Neuronal stem cell (in vitro differentiated cells): Measurements from ENCODE around the gene CTR9.

Source experiments
- DNase-seq: peaks from one replicate; pipeline ENCODE4 v3.0.0-alpha.2; 2013; ENCODE audit warnings: low spot score
- H2AFZ ChIP-seq: one replicate; pipeline ENCODE4 v1.6.1; 2013; ENCODE audit warnings: mild to moderate bottlenecking, low read length, inconsistent platforms
- H2AK5ac ChIP-seq: 2 replicates; pipeline ENCODE4 v1.6.1; 2013; ENCODE audit warnings: low read depth, mild to moderate bottlenecking, inconsistent platforms, low read length, moderate library complexity, mixed read lengths
- H2BK120ac ChIP-seq: 2 replicates; pipeline ENCODE4 v1.6.1; 2013; ENCODE audit warnings: low read depth, mild to moderate bottlenecking, inconsistent platforms, low read length, moderate library complexity, mixed read lengths
- H2BK12ac ChIP-seq: one replicate; pipeline ENCODE4 v1.6.1; 2013; ENCODE audit warnings: low read length, inconsistent platforms
- H2BK15ac ChIP-seq: 2 replicates; pipeline ENCODE4 v1.6.1; 2013; ENCODE audit warnings: mild to moderate bottlenecking, low read length, inconsistent platforms, mixed read lengths
- H2BK5ac ChIP-seq: one replicate; pipeline ENCODE4 v1.6.1; 2013; ENCODE audit warnings: inconsistent platforms, mild to moderate bottlenecking, low read length, moderate library complexity
- H3K14ac ChIP-seq: one replicate; pipeline ENCODE4 v1.6.1; 2013; ENCODE audit warnings: low read length, inconsistent platforms
- H3K18ac ChIP-seq: 2 replicates; pipeline ENCODE4 v1.6.1; 2013; ENCODE audit warnings: low read length, inconsistent platforms
- H3K23ac ChIP-seq: 2 replicates; pipeline ENCODE4 v1.6.1; 2013; ENCODE audit warnings: low read depth, mild to moderate bottlenecking, mixed read lengths, low read length, inconsistent platforms; ENCODE audit not compliant: poor library complexity
- H3K27ac ChIP-seq: replicated peaks from 3 replicates; pipeline ENCODE4 v1.5.1; 2013; ENCODE audit warnings: low read length, inconsistent platforms
- H3K27me3 ChIP-seq, 3 experiments: 2 replicates each; pipeline ENCODE4 v1.6.1; 2013; ENCODE audit warnings: low read length in 3 of 3, mild to moderate bottlenecking in 2 of 3, inconsistent platforms in 1 of 3, low read depth in 1 of 3, mixed read lengths in 1 of 3, moderate library complexity in 1 of 3; ENCODE audit not compliant: control insufficient read depth in 3 of 3, insufficient read depth in 3 of 3
- H3K36me3 ChIP-seq, 2 donors: replicated peaks in 1 of 2; 2 replicates each; pipeline ENCODE4 v1.6.1; 2013; ENCODE audit warnings: low read length in 2 of 2; ENCODE audit not compliant: control insufficient read depth in 2 of 2, insufficient read depth in 2 of 2
- H3K4ac ChIP-seq: 2 replicates; pipeline ENCODE4 v1.6.1; 2013; ENCODE audit warnings: inconsistent platforms, mild to moderate bottlenecking, low read length, moderate library complexity
- H3K4me1 ChIP-seq, 2 donors: 1 replicate in 1 of 2; 2 replicates in 1 of 2; pipeline ENCODE4 v1.6.1; 2013; ENCODE audit warnings: low read length in 2 of 2, low read depth in 1 of 2; ENCODE audit not compliant: control insufficient read depth in 2 of 2, insufficient read depth in 1 of 2
- H3K4me2 ChIP-seq: one replicate; pipeline ENCODE4 v1.6.1; 2013; ENCODE audit warnings: mild to moderate bottlenecking, low read length, inconsistent platforms; ENCODE audit not compliant: insufficient read depth, poor library complexity, severe bottlenecking
- H3K4me3 ChIP-seq, 2 donors: 2 replicates each; pipeline ENCODE4 v1.5.1; 2013; ENCODE audit warnings: low read length in 2 of 2, mild to moderate bottlenecking in 2 of 2, inconsistent platforms in 1 of 2, moderate library complexity in 1 of 2
- H3K79me1 ChIP-seq: one replicate; pipeline ENCODE4 v1.6.1; 2013; ENCODE audit warnings: low read depth, mild to moderate bottlenecking, inconsistent platforms, low read length, moderate library complexity
- H3K9ac ChIP-seq: one replicate; pipeline ENCODE4 v1.6.1; 2013; ENCODE audit warnings: mild to moderate bottlenecking, low read depth, low read length, inconsistent platforms; ENCODE audit not compliant: poor library complexity
- H3K9me3 ChIP-seq, 2 donors: replicated peaks in 1 of 2; 2 replicates each; pipeline versions ENCODE3 to v1.6.1; 2013; ENCODE audit warnings: low read length in 2 of 2, mild to moderate bottlenecking in 2 of 2, inconsistent platforms in 1 of 2, low read depth in 1 of 2, mixed read lengths in 1 of 2, moderate library complexity in 1 of 2; ENCODE audit not compliant: control insufficient read depth in 2 of 2, insufficient read depth in 1 of 2
- H4K8ac ChIP-seq: one replicate; pipeline ENCODE4 v1.6.1; 2013; ENCODE audit warnings: low read depth, mild to moderate bottlenecking, inconsistent platforms, low read length, moderate library complexity
- H4K91ac ChIP-seq: one replicate; pipeline ENCODE4 v1.6.1; 2013; ENCODE audit warnings: low read length, low read depth, mild to moderate bottlenecking, inconsistent platforms; ENCODE audit not compliant: poor library complexity
- WGBS, 2 donors: extraction: QIAGEN DNeasy Blood & Tissue Kit; methylation state at CpG; one replicate each; pipeline ENCODE4 v1.1.7; 2013; ENCODE audit warnings: missing lambda C conversion rate in 2 of 2, mixed read lengths in 1 of 2; ENCODE audit not compliant: insufficient read length in 2 of 2, insufficient replicate concordance in 1 of 2; ENCODE audit errors: extremely low coverage in 2 of 2; 5-methylcytosine and 5-hydroxymethylcytosine counted together

Gene CTR9

DNA sequence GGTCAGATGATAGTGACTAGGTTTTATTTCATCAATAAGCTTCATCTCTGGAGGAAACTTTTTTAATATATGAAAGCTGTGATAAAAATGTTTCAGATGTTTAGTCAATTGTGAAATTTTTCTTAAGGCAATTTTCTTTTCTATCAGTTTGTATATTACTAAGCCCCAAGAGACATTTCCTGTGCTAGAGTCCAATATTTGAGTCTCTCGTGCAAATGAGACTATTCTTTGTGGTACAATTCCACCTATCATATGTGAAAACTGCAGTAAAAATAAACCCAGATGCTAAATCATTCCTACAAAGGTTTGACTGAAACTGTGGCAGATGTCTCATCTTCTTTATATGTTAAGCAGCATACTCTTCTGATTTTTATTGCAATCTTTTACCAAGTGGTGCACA, 28.0 kb downstream of the CTR9 start:
- Histone ChIP-seq H3K14ac (no peak overlapping the region), H3K4ac (no peak overlapping the region), H4K8ac (no peak overlapping the region), H3K27ac (no peak overlapping the region), H3K4me2 (no peak overlapping the region), H2BK12ac (no peak overlapping the region), H3K18ac (no peak overlapping the region), H2AK5ac (no peak overlapping the region), H2BK5ac (no peak overlapping the region), H3K27me3 (no peaks in the 10 kb centered on the region), H3K9me3 (no peaks in the 10 kb centered on the region), H3K36me3 (peaks cover 0 to 14% of the 10 kb centered on the region in 2 donors), H4K91ac (no peak overlapping the region), H2BK15ac (no peak overlapping the region), H3K23ac (no peak overlapping the region), H2BK120ac (no peak overlapping the region), H3K4me1 (no peaks in the 10 kb centered on the region), H3K79me1 (no peaks in the 10 kb centered on the region), H2AFZ (no peak overlapping the region), H3K4me3 (no peak overlapping the region), H3K9ac (no peak overlapping the region)
- no CpG with 5 or more reads among the region's 1 CpG for WGBS, 2 donors
- no peak for DNase-seq

DNA sequence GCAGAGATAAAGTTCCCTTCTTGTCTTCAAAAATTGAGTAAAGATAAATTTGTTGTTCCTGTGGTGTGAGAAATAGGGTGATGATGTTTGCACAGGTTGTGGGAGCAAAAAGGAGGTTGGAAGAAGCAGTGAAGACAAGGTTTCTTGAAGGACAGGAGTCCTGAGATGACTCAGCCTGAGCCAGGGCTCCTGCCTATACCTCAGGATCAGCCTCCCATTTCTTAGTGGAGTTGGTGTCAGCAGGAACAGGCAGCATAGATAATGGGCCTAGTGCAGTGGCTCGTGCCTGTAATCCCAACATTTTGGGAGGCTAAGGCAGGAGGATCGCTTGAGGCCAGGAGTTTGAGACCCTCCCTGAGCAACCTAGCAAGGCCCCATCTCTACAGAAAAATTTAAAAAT, 29.0 kb downstream of the CTR9 start:
- Histone ChIP-seq H3K14ac (no peak overlapping the region), H3K4ac (no peak overlapping the region), H4K91ac (no peak overlapping the region), H3K79me1 (no peaks in the 10 kb centered on the region), H2BK12ac (no peak overlapping the region), H2BK15ac (no peak overlapping the region), H2BK5ac (no peak overlapping the region), H3K27me3 (no peaks in the 10 kb centered on the region), H2AFZ (no peak overlapping the region), H2AK5ac (no peak overlapping the region), H3K4me3 (no peak overlapping the region), H3K4me1 (peaks cover 6% of the 10 kb centered on the region in 2 donors), H3K27ac (no peak overlapping the region), H3K9me3 (no peaks in the 10 kb centered on the region), H3K23ac (no peak overlapping the region), H2BK120ac (no peak overlapping the region), H3K18ac (no peak overlapping the region), H3K4me2 (no peak overlapping the region), H4K8ac (no peak overlapping the region), H3K9ac (no peak overlapping the region), H3K36me3 (peaks cover 0 to 8% of the 10 kb centered on the region in 2 donors)
- DNase-seq, result no peak
- WGBS, 2 donors, result no CpG with 5 or more reads among the region's 2 CpGs

DNA sequence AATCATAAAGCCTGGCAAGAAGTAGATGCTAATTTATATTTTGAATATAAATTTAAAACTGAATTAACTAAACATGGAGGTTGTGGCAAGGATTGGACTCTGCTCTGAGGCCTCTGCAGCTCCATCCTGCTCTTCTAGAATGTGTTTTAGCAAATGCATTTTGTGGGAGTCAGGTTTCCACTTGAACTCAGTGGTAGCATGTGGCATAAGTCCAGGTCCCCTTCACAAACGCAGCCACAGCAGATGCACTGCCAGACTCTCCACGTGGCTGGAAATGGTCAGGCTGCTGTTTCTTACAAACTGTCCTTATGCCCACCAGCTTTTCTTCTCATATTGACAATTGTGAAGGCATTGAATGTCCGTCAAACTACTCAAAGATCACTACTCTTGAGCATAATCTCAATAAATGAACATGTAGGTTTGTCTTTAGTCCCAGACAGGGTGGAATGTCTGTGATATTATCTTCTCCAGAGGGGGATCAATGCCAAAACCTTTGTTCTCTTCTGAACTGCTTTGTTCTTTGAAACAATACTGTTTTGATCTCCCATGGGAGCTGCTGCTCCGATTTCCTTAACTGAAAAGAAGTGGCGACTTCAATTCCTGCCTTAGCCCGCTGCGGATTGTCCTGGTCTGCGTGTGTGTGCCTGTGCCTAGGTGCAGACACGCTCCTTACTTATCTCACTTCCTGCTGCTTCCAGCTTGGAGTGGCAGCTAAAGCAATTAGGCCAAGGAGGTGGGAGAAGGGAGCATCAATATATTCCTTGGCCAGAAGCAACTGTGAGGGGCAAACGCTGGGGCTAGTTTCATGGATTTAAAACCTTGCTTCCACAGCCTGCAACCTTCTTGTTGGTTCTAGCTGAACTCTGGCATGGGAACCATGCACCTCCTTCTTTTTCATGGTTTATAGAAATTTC, 33.4 kb downstream of the CTR9 start:
- peak; percentile 9 for DNase-seq
- Histone ChIP-seq H2BK120ac (no peak overlapping the region), H3K27me3 (no peaks in the 10 kb centered on the region), H3K23ac (no peak overlapping the region), H3K14ac (no peak overlapping the region), H4K8ac (no peak overlapping the region), H4K91ac (no peak overlapping the region), H3K18ac (no peak overlapping the region), H3K4me3 (no peak overlapping the region), H3K36me3 (no peaks in the 10 kb centered on the region), H2AK5ac (no peak overlapping the region), H3K27ac (no peak overlapping the region), H2BK5ac (no peak overlapping the region), H3K4me1 (peaks cover 8 to 13% of the 10 kb centered on the region in 2 donors), H2BK15ac (no peak overlapping the region), H3K79me1 (no peaks in the 10 kb centered on the region), H2AFZ (peak overlapping the region; percentile 83), H3K9me3 (no peaks in the 10 kb centered on the region), H2BK12ac (no peak overlapping the region), H3K9ac (no peak overlapping the region), H3K4ac (no peak overlapping the region), H3K4me2 (no peak overlapping the region)
- no CpG with 5 or more reads among the region's 10 CpGs for WGBS, 2 donors

DNA sequence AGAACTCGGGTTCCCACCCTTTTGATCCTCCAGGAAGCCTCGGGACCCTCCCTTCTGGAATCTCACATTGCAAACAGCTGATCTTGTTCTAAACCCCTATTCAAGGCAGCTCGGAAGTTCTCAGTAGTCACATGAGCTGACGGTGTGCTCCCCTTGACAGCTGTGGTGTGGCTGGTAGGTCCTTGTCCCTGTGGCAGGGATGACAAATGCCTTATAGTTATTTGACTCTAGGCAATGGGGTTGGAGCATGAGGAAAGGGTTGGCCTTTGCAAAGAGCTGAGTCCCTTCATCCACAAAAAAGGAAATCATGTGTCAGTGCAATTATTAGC, 34.1 kb downstream of the CTR9 start:
- Histone ChIP-seq H3K27ac (no peak overlapping the region), H3K79me1 (no peaks in the 10 kb centered on the region), H2BK15ac (no peak overlapping the region), H3K4ac (no peak overlapping the region), H2AK5ac (no peak overlapping the region), H2BK5ac (no peak overlapping the region), H3K23ac (no peak overlapping the region), H2BK120ac (no peak overlapping the region), H3K14ac (no peak overlapping the region), H3K9me3 (no peaks in the 10 kb centered on the region), H3K18ac (no peak overlapping the region), H2AFZ (peak overlapping the region; percentile 83), H3K36me3 (no peaks in the 10 kb centered on the region), H4K91ac (no peak overlapping the region), H3K4me3 (no peak overlapping the region), H3K9ac (no peak overlapping the region), H4K8ac (no peak overlapping the region), H3K4me2 (no peak overlapping the region), H2BK12ac (no peak overlapping the region), H3K27me3 (peaks cover 0 to 3% (median 0%) of the 10 kb centered on the region in 3 experiments), H3K4me1 (peaks cover 8 to 13% of the 10 kb centered on the region in 2 donors)
- DNase-seq, result no peak
- WGBS, 2 donors, result no CpG with 5 or more reads among the region's 4 CpGs
